Trophoblast cell (in vitro differentiated cells and primary cell): Measurements from ENCODE around the gene BABAM2.

Experiments
- DNase-seq, 2 donors: peaks; one replicate each; pipeline ENCODE4 v3.0.0-alpha.2; 2016
- H2AFZ ChIP-seq: 2 replicates; pipeline ENCODE4 v1.6.1; 2013; ENCODE audit warnings: low read length, moderate library complexity, mild to moderate bottlenecking; ENCODE audit not compliant: insufficient read depth, poor library complexity
- H2AK5ac ChIP-seq: 2 replicates; pipeline ENCODE4 v1.6.1; 2013; ENCODE audit warnings: mild to moderate bottlenecking, low read length
- H2BK120ac ChIP-seq: 2 replicates; pipeline ENCODE4 v1.6.1; 2013; ENCODE audit warnings: low read length, mild to moderate bottlenecking, moderate library complexity; ENCODE audit not compliant: insufficient read depth, poor library complexity
- H2BK12ac ChIP-seq: 2 replicates; pipeline ENCODE4 v1.6.1; 2013; ENCODE audit warnings: mild to moderate bottlenecking, low read length, moderate library complexity
- H2BK5ac ChIP-seq: 2 replicates; pipeline ENCODE4 v1.6.1; 2013; ENCODE audit warnings: low read length, low read depth, moderate library complexity, mild to moderate bottlenecking; ENCODE audit not compliant: poor library complexity
- H3K14ac ChIP-seq: 2 replicates; pipeline ENCODE4 v1.6.1; 2013; ENCODE audit warnings: mild to moderate bottlenecking, low read length
- H3K18ac ChIP-seq: 2 replicates; pipeline ENCODE4 v1.6.1; 2013; ENCODE audit warnings: mild to moderate bottlenecking, low read length
- H3K23ac ChIP-seq: 2 replicates; pipeline ENCODE4 v1.6.1; 2013; ENCODE audit warnings: low read length
- H3K27ac ChIP-seq: 2 replicates; pipeline ENCODE4 v1.5.1; 2013; ENCODE audit warnings: low read depth, mild to moderate bottlenecking, inconsistent platforms, low read length, moderate library complexity
- H3K27me3 ChIP-seq: 2 replicates; pipeline ENCODE4 v1.6.1; 2013; ENCODE audit warnings: inconsistent platforms, mild to moderate bottlenecking, low read length, moderate library complexity; ENCODE audit not compliant: insufficient read depth
- H3K36me3 ChIP-seq, 2 experiments: 1 replicate in 1 of 2; 2 replicates in 1 of 2; pipeline ENCODE4 v1.6.1; 2013; ENCODE audit warnings: low read length in 2 of 2, mild to moderate bottlenecking in 2 of 2, moderate library complexity in 1 of 2; ENCODE audit not compliant: insufficient read depth in 2 of 2, control insufficient read depth in 1 of 2
- H3K4ac ChIP-seq: 2 replicates; pipeline ENCODE4 v1.6.1; 2013; ENCODE audit warnings: low read depth, mild to moderate bottlenecking, low read length, moderate library complexity
- H3K4me1 ChIP-seq, 2 experiments: 1 replicate in 1 of 2; 2 replicates in 1 of 2; pipeline ENCODE4 v1.6.1; 2013; ENCODE audit warnings: low read length in 2 of 2, mild to moderate bottlenecking in 2 of 2, moderate library complexity in 1 of 2; ENCODE audit not compliant: insufficient read depth in 2 of 2, control insufficient read depth in 1 of 2
- H3K4me2 ChIP-seq: 2 replicates; pipeline ENCODE4 v1.6.1; 2013; ENCODE audit warnings: inconsistent platforms, mild to moderate bottlenecking, low read length, moderate library complexity
- H3K4me3 ChIP-seq: 2 replicates; pipeline ENCODE4 v1.5.1; 2013; ENCODE audit warnings: mild to moderate bottlenecking, low read depth, low read length, inconsistent platforms
- H3K79me1 ChIP-seq: one replicate; pipeline ENCODE4 v1.6.1; 2013; ENCODE audit warnings: low read length
- H3K79me2 ChIP-seq: 2 replicates; pipeline ENCODE4 v1.6.1; 2013; ENCODE audit warnings: low read length, mild to moderate bottlenecking; ENCODE audit not compliant: control insufficient read depth, insufficient read depth, poor library complexity
- H3K9ac ChIP-seq: 2 replicates; pipeline ENCODE4 v1.6.1; 2013; ENCODE audit warnings: mild to moderate bottlenecking, low read length
- H3K9me3 ChIP-seq: 2 replicates; pipeline ENCODE4 v1.6.1; 2013; ENCODE audit warnings: low read depth, mild to moderate bottlenecking, control low read depth, inconsistent platforms, low read length; ENCODE audit not compliant: insufficient read depth
- H4K12ac ChIP-seq: 2 replicates; pipeline ENCODE4 v1.6.1; 2013; ENCODE audit warnings: low read depth, mild to moderate bottlenecking, low read length, moderate library complexity
- H4K8ac ChIP-seq: 2 replicates; pipeline ENCODE4 v1.6.1; 2013; ENCODE audit warnings: low read depth, mild to moderate bottlenecking, low read length, moderate library complexity
- H4K91ac ChIP-seq: one replicate; pipeline ENCODE4 v1.6.1; 2013; ENCODE audit warnings: low read depth, mild to moderate bottlenecking, low read length, moderate library complexity
- WGBS: extraction: QIAGEN DNeasy Blood & Tissue Kit; methylation state at CpG from one replicate; pipeline ENCODE4 v1.1.7; 2013; ENCODE audit warnings: missing lambda C conversion rate; ENCODE audit not compliant: insufficient read length, insufficient coverage; ENCODE audit errors: extremely low coverage; 5-methylcytosine and 5-hydroxymethylcytosine counted together

Gene BABAM2

GRCh38 chr2:28340312-28341202, 450.0 kb downstream of the BABAM2 start:
- Histone ChIP-seq H3K9me3 (no peaks in the 10 kb centered on the region), H3K4me2 (no peak overlapping the region), H2BK12ac (peak overlapping the region; percentile 72), H3K4me1 (peaks cover 29 to 32% of the 10 kb centered on the region in 2 experiments), H3K79me2 (no peaks in the 10 kb centered on the region), H3K36me3 (no peaks in the 10 kb centered on the region), H3K4ac (no peak overlapping the region), H3K79me1 (peaks cover 20% of the 10 kb centered on the region), H3K23ac (no peak overlapping the region), H3K27me3 (no peaks in the 10 kb centered on the region), H4K8ac (peak overlapping the region; percentile 30), H4K91ac (peak overlapping the region; percentile 80), H3K9ac (no peak overlapping the region), H2AFZ (peak overlapping the region; percentile 8), H4K12ac (no peak overlapping the region), H2BK5ac (peak overlapping the region; percentile 24), H3K27ac (no peak overlapping the region), H3K4me3 (no peak overlapping the region), H3K18ac (peak overlapping the region; percentile 61), H2BK120ac (peak overlapping the region; percentile 24), H2AK5ac (peak overlapping the region; percentile 89), H3K14ac (peak overlapping the region; percentile 54)
- DNase-seq, result no peak
- no CpG with 5 or more reads among the region's 15 CpGs for WGBS

DNA sequence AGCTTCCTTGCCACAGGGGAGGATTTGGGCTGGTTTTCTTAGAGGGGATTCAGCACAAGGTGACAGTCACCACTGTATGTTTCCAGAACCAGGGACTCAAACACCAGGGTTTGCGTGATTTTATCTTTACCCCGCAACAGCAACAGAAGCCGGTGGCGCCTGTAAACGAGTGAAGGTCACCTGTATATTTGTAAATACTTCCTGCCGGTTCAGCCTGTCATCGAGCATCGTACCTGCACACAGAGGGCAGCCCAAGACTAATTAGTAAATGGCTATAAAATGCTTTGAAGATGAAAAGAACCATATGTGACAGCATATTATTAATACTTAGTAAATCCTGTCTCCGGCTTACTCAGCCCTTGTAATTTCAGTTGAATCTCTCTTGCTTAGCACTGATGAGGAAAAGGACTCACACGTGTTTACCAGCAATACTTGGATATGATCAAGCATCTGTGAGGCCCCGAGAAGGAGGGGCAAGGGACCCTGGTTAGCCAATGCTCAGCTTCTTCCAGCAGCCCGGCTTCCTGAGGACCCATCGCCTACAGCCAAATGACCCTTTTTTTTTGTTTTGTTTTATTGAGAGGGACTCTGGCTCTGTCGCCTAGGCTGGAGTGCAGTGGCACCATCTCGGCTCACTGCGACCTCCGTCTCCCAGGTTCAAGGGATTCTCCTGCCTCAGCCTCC, 450.8 kb downstream of the BABAM2 start:
- Histone ChIP-seq H2AFZ (no peak overlapping the region), H2AK5ac (no peak overlapping the region), H3K4me3 (no peak overlapping the region), H3K79me1 (peaks cover 20% of the 10 kb centered on the region), H3K36me3 (no peaks in the 10 kb centered on the region), H3K4me2 (no peak overlapping the region), H3K9ac (no peak overlapping the region), H4K91ac (no peak overlapping the region), H3K4ac (no peak overlapping the region), H3K18ac (no peak overlapping the region), H3K14ac (no peak overlapping the region), H3K79me2 (no peaks in the 10 kb centered on the region), H3K9me3 (no peaks in the 10 kb centered on the region), H4K8ac (no peak overlapping the region), H2BK12ac (no peak overlapping the region), H3K23ac (no peak overlapping the region), H3K4me1 (peaks cover 29 to 32% of the 10 kb centered on the region in 2 experiments), H3K27ac (no peak overlapping the region), H2BK120ac (no peak overlapping the region), H2BK5ac (no peak overlapping the region), H3K27me3 (no peaks in the 10 kb centered on the region), H4K12ac (no peak overlapping the region)
- DNase-seq, result no peak
- no CpG with 5 or more reads among the region's 17 CpGs for WGBS

DNA sequence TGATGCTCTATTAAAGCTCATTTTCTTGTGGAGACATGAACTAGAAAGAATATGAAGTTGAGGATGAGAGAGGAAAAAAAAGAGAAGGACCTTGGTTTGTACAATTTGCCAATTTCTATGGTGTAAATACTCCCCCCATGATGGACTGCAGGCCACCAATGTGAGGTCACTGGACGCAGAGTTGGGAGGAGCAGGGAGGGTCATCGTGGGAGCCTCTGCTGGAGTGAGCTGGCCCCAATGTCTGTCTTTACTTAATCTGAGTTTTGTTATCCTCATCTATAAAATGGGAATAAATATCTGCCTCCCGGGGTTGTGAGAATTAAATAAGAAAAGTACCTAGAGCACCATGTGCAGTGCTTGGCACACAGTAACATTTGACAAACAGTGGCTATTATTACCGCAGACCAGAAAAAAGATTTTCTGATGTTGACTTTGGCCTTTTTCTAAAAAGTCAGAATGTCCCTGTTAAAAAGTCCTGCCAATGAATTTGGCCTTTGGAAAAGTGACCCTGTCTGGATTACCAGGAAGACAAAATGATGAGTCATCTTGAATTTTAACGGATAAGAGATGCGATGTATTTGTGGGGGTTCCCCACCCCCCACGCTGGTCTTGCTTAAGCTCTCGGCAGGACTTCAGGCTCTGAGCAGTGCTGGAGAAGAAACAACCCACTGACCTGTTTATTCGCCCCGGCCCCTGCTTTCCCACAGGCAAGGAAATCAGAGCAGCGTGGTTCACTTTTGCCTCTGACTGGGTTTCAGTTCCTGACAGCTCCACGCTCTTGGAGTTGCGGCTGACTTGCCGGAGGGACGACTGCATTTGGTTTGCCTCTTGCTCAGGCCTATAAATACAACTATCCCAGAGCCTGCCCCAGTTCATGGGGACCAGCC, 451.8 kb downstream of the BABAM2 start:
- H3K79me2 ChIP-seq, result no peaks in the 10 kb centered on the region
- H2BK5ac ChIP-seq, result no peak overlapping the region
- no peaks in the 10 kb centered on the region for H3K9me3 ChIP-seq
- no peak overlapping the region for H3K14ac ChIP-seq
- no peak overlapping the region for H3K4me2 ChIP-seq
- no peak overlapping the region for H3K9ac ChIP-seq
- H3K23ac ChIP-seq, result no peak overlapping the region
- H3K79me1 ChIP-seq, result peaks cover 22% of the 10 kb centered on the region
- no peak overlapping the region for H3K27ac ChIP-seq
- no peak overlapping the region for H2BK120ac ChIP-seq
- no peak overlapping the region for H3K18ac ChIP-seq
- no peak overlapping the region for H4K8ac ChIP-seq
- no peak overlapping the region for H2AFZ ChIP-seq
- no peaks in the 10 kb centered on the region for H3K27me3 ChIP-seq
- peak overlapping the region; percentile 27 for H2BK12ac ChIP-seq
- peak in 1 of 2 donors; percentile 31 for DNase-seq
- H4K12ac ChIP-seq, result no peak overlapping the region
- H3K4me3 ChIP-seq, result no peak overlapping the region
- H4K91ac ChIP-seq, result no peak overlapping the region
- H3K4ac ChIP-seq, result no peak overlapping the region
- no CpG with 5 or more reads among the region's 15 CpGs for WGBS
- H3K36me3 ChIP-seq, result no peaks in the 10 kb centered on the region
- H3K4me1 ChIP-seq, result peaks cover 35 to 38% of the 10 kb centered on the region in 2 experiments
- no peak overlapping the region for H2AK5ac ChIP-seq
